Measurements from ENCODE around the gene LRRC28.

LRRC28 gene

GRCh38 chr15:99434506-99435112, 183.3 kb downstream of the LRRC28 start:
- H3K4me3 ChIP-seq (ENCODE audit: low read depth, low read length): no peak overlapping the region
- H3K36me3 ChIP-seq: no peaks in the 10 kb centered on the region
- peak; percentile 1 for DNase-seq
- H3K27me3 ChIP-seq (ENCODE audit: insufficient read depth, low read depth, severe bottlenecking): no peaks in the 10 kb centered on the region
- no peak overlapping the region for H3K27ac ChIP-seq
- no peaks in the 10 kb centered on the region for H3K9me3 ChIP-seq (ENCODE audit: severe bottlenecking)
- no peak for TF ChIP-seq CTCF (IDR thresholded peaks at IDR 0.05; ENCODE audit: low read depth, low read length)

DNA sequence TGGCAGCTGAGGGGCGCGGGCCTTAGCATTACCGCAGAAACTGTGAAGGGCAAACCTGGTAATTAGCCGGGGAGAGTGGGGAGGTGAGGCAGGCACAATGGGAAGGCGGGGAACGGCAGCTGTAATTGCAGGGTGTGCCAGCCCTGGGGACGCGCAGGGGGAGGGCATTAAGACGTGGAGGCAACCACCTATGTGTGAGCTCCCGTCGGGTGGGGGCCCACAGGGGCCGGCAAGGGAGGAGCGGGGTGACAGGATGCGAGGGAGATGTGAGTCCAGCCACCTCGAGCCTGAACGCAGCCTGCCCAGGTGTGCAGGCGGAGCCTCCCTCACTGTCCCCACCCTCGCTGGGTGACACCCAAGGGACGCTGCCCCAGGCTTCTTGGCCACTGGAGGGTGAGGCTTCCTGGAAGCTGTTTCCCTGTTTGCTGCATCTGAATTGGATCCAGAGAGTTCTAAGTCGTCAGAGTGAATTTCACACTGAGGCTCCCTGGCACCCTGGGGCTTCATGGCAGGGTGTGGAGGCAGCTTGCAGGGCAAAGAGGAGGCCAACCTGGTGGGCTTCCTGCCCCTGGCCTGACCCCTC, 183.9 kb downstream of the LRRC28 start:
- no peak overlapping the region for H3K4me3 ChIP-seq (ENCODE audit: low read depth, low read length)
- TF ChIP-seq CTCF (IDR thresholded peaks at IDR 0.05; ENCODE audit: low read depth, low read length): no peak
- peak; percentile 6 for DNase-seq
- no peaks in the 10 kb centered on the region for H3K27me3 ChIP-seq (ENCODE audit: insufficient read depth, low read depth, severe bottlenecking)
- no peaks in the 10 kb centered on the region for H3K36me3 ChIP-seq
- H3K9me3 ChIP-seq (ENCODE audit: severe bottlenecking): no peaks in the 10 kb centered on the region
- H3K27ac ChIP-seq: no peak overlapping the region

- H3K9me3 ChIP-seq (ENCODE audit: severe bottlenecking): no peaks in the 10 kb centered on the region
- no peak overlapping the region for H3K4me3 ChIP-seq (ENCODE audit: low read depth, low read length)
- H3K36me3 ChIP-seq: no peaks in the 10 kb centered on the region
- no peak for TF ChIP-seq CTCF (IDR thresholded peaks at IDR 0.05; ENCODE audit: low read depth, low read length)
- no peaks in the 10 kb centered on the region for H3K27me3 ChIP-seq (ENCODE audit: insufficient read depth, low read depth, severe bottlenecking)
- no peak overlapping the region for H3K27ac ChIP-seq
- DNase-seq: peak; percentile 5
Observed at GRCh38 chr15:99435877-99436541, 184.7 kb downstream of the LRRC28 start.

DNA sequence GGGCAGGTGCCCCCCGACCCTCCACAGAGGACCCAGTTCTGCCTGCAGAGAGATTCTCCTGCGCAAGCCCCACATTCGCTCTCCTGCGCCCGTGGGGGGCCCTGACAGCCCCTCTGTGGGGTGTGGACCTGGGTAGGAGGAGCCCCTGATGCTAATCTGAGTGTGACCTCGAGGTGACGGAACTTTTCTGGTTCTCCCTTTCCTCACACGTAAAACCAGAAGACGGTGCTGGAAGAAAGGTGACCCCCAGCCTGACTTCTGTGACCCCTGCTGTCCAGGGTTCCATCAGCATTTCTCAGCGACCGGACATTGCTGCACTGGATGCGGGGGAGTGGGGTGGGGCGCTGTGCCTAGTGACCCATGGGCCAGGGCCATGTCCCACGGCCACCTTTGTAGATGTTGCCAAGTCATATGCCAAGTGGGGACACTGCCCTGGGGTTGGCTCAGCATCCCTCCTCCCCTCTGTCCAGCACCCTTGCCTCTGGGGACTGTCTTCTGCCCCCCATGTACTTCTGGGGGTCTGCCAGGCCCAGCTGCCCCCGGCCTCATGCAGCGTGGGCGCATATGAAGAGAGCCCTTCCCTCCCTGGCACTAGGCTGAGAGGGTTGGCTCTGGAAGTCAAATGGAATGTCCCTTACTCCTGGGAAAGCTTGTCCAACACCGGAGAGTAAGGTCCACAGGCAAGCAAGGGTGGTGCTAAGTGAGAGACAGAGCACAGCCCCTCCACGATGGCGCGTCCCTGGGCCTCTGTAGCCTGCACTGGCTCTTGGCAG, 185.4 kb downstream of the LRRC28 start:
- DNase-seq: peak; percentile 3
- no peak overlapping the region for H3K27ac ChIP-seq
- TF ChIP-seq CTCF (IDR thresholded peaks at IDR 0.05; ENCODE audit: low read depth, low read length): no peak
- no peak overlapping the region for H3K4me3 ChIP-seq (ENCODE audit: low read depth, low read length)
- no peaks in the 10 kb centered on the region for H3K27me3 ChIP-seq (ENCODE audit: insufficient read depth, low read depth, severe bottlenecking)
- no peaks in the 10 kb centered on the region for H3K36me3 ChIP-seq
- no peaks in the 10 kb centered on the region for H3K9me3 ChIP-seq (ENCODE audit: severe bottlenecking)

GRCh38 chr15:99437315-99438223, 186.3 kb downstream of the LRRC28 start:
- no peaks in the 10 kb centered on the region for H3K27me3 ChIP-seq (ENCODE audit: insufficient read depth, low read depth, severe bottlenecking)
- H3K9me3 ChIP-seq (ENCODE audit: severe bottlenecking): no peaks in the 10 kb centered on the region
- no peak overlapping the region for H3K27ac ChIP-seq
- no peak for TF ChIP-seq CTCF (IDR thresholded peaks at IDR 0.05; ENCODE audit: low read depth, low read length)
- peak; percentile 9 for DNase-seq
- H3K4me3 ChIP-seq (ENCODE audit: low read depth, low read length): no peak overlapping the region
- no peaks in the 10 kb centered on the region for H3K36me3 ChIP-seq

Data from WERI-Rb-1 (cell line).